Endothelial cell of umbilical vein (primary cell): ENCODE results near the gene SLC30A10.

ENCODE experiments used
- CTCF ChIP-seq, 2 donors: IDR thresholded peaks; 1 replicate in 1 of 2; 2 replicates in 1 of 2; pipeline ENCODE4 v1.5.1; 2011; ENCODE audit warnings: low read length in 2 of 2, mild to moderate bottlenecking in 2 of 2, moderate library complexity in 2 of 2, control low read depth in 1 of 2, inconsistent platforms in 1 of 2, low read depth in 1 of 2; ENCODE audit not compliant: insufficient read depth in 1 of 2; ENCODE audit errors: extremely low read depth in 1 of 2
- EZH2 ChIP-seq: IDR thresholded peaks from 2 replicates; pipeline ENCODE4 v1.6.1; 2012; ENCODE audit warnings: borderline replicate concordance, low read depth, mild to moderate bottlenecking, moderate library complexity, low read length, inconsistent platforms; ENCODE audit not compliant: severe bottlenecking
- JUN ChIP-seq: IDR thresholded peaks from 2 replicates; pipeline ENCODE4 v1.6.1; 2011; ENCODE audit warnings: borderline replicate concordance, low read depth; ENCODE audit not compliant: insufficient read length, insufficient read depth
- MAX ChIP-seq: IDR thresholded peaks from 2 replicates; pipeline ENCODE4 v1.6.1; 2011; ENCODE audit not compliant: insufficient read depth, insufficient read length
- MYC ChIP-seq: IDR thresholded peaks from one replicate; pipeline ENCODE4 v1.6.1; 2011; ENCODE audit warnings: mild to moderate bottlenecking, low read depth, low read length
- POLR2A ChIP-seq: IDR thresholded peaks from 2 replicates; pipeline ENCODE4 v1.6.1; 2012; ENCODE audit warnings: low read depth, mild to moderate bottlenecking, control low read depth, low read length
- POLR2AphosphoS5 ChIP-seq: IDR thresholded peaks from 2 replicates; pipeline ENCODE4 v1.6.1; 2012; ENCODE audit warnings: low read depth, mild to moderate bottlenecking, control low read depth, low read length, moderate library complexity; ENCODE audit not compliant: insufficient read depth

GRCh38 chr1:219898375-219898774, 30.0 kb downstream of the SLC30A10 start:
- no peak for TF ChIP-seq CTCF (IDR thresholded peaks at IDR 0.05; ENCODE audit: extremely low read depth in 1 of 2, insufficient read depth in 1 of 2, low read depth in 1 of 2, low read length in 2 of 2)
- no peak for TF ChIP-seq POLR2AphosphoS5
- TF ChIP-seq EZH2, result no peak
- no peak for TF ChIP-seq POLR2A
- no peak for TF ChIP-seq MAX
- TF ChIP-seq JUN, result no peak
- no peak for TF ChIP-seq MYC
